Uterus (tissue), 2 donors: Measurements from ENCODE around the gene LPP.

ENCODE experiments used
- CTCF ChIP-seq, 4 experiments: fragments of 200-600 bp in 2 of 4; fragments of 450-650 bp in 2 of 4; sonication (generic) in 2 of 4; IDR thresholded peaks; one replicate each; pipeline ENCODE4 v1.5.1; 2016 to 2019; ENCODE audit warnings: antibody characterized with exemption in 4 of 4, mild to moderate bottlenecking in 2 of 4, moderate library complexity in 1 of 4
- POLR2A ChIP-seq, 2 donors: fragments of 450-650 bp; IDR thresholded peaks; one replicate each; pipeline ENCODE4 v1.6.1; 2016; ENCODE audit warnings: antibody characterized with exemption in 2 of 2, mild to moderate bottlenecking in 1 of 2, moderate library complexity in 1 of 2

- TF ChIP-seq CTCF (IDR thresholded peaks at IDR 0.05): peak in 2 of 4 experiments; percentile 38 to 43
- TF ChIP-seq POLR2A (IDR thresholded peaks at IDR 0.05): no peak
These were observed 129.4 kb downstream of the LPP start for GRCh38 chr3:188283347-188283746.
